ENCODE data around the gene AFP.

AFP gene

DNA sequence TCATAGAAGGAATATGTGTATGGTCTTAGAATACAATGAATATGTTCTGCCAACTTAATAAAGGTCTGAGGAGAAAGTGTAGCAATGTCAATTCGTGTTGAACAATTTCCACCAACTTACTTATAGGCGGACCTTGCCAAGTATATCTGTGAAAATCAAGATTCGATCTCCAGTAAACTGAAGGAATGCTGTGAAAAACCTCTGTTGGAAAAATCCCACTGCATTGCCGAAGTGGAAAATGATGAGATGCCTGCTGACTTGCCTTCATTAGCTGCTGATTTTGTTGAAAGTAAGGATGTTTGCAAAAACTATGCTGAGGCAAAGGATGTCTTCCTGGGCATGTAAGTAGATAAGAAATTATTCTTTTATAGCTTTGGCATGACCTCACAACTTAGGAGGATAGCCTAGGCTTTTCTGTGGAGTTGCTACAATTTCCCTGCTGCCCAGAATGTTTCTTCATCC, 22.7 kb upstream of the AFP start:
- TF ChIP-seq, protein P1, sequence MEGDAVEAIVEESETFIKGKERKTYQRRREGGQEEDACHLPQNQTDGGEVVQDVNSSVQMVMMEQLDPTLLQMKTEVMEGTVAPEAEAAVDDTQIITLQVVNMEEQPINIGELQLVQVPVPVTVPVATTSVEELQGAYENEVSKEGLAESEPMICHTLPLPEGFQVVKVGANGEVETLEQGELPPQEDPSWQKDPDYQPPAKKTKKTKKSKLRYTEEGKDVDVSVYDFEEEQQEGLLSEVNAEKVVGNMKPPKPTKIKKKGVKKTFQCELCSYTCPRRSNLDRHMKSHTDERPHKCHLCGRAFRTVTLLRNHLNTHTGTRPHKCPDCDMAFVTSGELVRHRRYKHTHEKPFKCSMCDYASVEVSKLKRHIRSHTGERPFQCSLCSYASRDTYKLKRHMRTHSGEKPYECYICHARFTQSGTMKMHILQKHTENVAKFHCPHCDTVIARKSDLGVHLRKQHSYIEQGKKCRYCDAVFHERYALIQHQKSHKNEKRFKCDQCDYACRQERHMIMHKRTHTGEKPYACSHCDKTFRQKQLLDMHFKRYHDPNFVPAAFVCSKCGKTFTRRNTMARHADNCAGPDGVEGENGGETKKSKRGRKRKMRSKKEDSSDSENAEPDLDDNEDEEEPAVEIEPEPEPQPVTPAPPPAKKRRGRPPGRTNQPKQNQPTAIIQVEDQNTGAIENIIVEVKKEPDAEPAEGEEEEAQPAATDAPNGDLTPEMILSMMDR (IDR thresholded peaks at IDR 0.05; ENCODE audit: insufficient read depth, low read depth, low read length, missing control alignments): no peak
- no peak for DNase-seq (ENCODE audit: low read depth)
- H3K4me3 ChIP-seq (ENCODE audit: low read depth, low read length): no peak overlapping the region

DNA sequence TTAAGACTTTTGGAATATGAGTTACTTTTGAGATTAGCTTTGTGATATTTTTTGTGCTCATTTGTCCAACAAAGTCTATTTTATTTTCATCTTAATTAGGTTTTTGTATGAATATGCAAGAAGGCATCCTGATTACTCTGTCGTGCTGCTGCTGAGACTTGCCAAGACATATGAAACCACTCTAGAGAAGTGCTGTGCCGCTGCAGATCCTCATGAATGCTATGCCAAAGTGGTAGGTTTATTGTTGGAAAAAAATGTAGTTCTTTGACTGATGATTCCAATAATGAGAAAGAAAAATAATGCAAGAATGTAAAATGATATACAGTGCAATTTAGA, 21.1 kb upstream of the AFP start:
- TF ChIP-seq, protein P1 (IDR thresholded peaks at IDR 0.05; ENCODE audit: insufficient read depth, low read depth, low read length, missing control alignments): no peak
- DNase-seq (ENCODE audit: low read depth): no peak
- no peak overlapping the region for H3K4me3 ChIP-seq (ENCODE audit: low read depth, low read length)

DNA sequence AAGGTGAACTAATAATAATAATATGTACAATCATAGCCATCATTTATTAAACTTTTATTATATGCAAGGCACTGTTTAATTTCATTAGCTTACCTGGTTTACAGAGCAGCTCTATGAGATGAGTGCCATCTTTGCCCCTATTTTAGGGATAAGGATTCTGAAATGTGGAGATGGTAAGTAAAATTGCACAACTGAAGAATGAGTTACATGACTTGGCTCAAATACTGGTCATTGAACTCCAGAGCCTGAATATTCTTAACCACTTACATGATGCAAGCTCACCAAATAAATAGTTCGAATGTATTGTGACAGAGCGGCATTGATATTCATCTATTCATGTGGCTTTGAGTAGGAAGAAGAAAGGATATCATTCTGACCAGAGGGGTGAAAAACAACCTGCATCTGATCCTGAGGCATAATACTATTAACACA, 20.2 kb upstream of the AFP start:
- H3K4me3 ChIP-seq (ENCODE audit: low read depth, low read length): no peak overlapping the region
- no peak for DNase-seq (ENCODE audit: low read depth)
- TF ChIP-seq, protein P1 (IDR thresholded peaks at IDR 0.05; ENCODE audit: insufficient read depth, low read depth, low read length, missing control alignments): no peak

DNA sequence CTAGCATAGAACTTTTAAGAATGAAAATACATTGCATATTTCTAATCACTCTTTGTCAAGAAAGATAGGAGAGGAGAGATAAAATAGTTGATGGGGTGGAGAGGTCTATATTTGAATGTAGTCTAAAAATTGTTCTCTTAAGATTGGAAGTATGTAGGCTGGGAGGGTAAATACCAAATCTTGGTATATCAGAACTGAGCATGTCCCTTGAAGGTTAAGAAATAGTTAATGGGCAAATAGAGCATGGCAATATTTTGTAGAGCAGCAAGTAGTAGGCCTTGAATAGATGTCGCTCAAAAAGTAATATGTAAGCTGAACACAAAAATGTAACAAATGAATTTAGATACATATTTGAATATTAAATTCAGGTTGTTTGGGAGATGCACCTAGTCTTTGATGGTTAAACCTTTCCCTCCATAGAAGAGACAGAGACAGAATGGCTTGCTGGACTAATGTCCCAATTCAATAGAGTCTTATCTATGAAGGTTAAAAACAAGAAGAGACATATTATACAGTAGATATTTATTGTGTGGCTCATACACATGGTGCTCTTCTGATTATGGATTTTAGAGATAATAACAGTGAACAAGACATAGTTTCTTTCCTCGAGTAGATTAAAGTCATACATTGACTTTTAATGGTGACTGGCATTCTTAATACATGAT, 19.5 kb upstream of the AFP start:
- TF ChIP-seq, protein P1 (IDR thresholded peaks at IDR 0.05; ENCODE audit: insufficient read depth, low read depth, low read length, missing control alignments): no peak

DNA sequence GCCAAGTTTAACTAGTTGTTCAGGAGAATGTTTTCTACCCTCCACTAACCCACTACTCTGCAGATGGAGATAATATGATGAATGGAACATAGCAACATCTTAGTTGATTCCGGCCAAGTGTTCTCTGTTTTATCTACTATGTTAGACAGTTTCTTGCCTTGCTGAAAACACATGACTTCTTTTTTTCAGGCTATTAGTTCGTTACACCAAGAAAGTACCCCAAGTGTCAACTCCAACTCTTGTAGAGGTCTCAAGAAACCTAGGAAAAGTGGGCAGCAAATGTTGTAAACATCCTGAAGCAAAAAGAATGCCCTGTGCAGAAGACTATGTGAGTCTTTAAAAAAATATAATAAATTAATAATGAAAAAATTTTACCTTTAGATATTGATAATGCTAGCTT, 18.7 kb upstream of the AFP start:
- TF ChIP-seq, protein P1 (IDR thresholded peaks at IDR 0.05; ENCODE audit: insufficient read depth, low read depth, low read length, missing control alignments): no peak
- no peak for DNase-seq (ENCODE audit: low read depth)
- H3K4me3 ChIP-seq (ENCODE audit: low read depth, low read length): no peak overlapping the region

More for the DNA sequence above, 19.5 kb upstream of the AFP start:
- no peak for DNase-seq (ENCODE audit: low read depth)
- no peak overlapping the region for H3K4me3 ChIP-seq (ENCODE audit: low read depth, low read length)

DNA sequence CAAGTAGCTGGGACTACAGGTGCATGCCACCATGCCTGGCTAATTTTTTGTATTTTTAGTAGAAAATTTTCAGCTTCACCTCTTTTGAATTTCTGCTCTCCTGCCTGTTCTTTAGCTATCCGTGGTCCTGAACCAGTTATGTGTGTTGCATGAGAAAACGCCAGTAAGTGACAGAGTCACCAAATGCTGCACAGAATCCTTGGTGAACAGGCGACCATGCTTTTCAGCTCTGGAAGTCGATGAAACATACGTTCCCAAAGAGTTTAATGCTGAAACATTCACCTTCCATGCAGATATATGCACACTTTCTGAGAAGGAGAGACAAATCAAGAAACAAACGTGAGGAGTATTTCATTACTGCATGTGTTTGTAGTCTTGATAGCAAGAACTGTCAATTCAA, 18.0 kb upstream of the AFP start:
- TF ChIP-seq, protein P1 (IDR thresholded peaks at IDR 0.05; ENCODE audit: insufficient read depth, low read depth, low read length, missing control alignments): no peak
- DNase-seq (ENCODE audit: low read depth): no peak
- no peak overlapping the region for H3K4me3 ChIP-seq (ENCODE audit: low read depth, low read length)

DNA sequence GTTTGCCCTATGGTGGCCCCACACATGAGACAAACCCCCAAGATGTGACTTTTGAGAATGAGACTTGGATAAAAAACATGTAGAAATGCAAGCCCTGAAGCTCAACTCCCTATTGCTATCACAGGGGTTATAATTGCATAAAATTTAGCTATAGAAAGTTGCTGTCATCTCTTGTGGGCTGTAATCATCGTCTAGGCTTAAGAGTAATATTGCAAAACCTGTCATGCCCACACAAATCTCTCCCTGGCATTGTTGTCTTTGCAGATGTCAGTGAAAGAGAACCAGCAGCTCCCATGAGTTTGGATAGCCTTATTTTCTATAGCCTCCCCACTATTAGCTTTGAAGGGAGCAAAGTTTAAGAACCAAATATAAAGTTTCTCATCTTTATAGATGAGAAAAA, 17.3 kb upstream of the AFP start:
- no peak overlapping the region for H3K4me3 ChIP-seq (ENCODE audit: low read depth, low read length)
- TF ChIP-seq, protein P1 (IDR thresholded peaks at IDR 0.05; ENCODE audit: insufficient read depth, low read depth, low read length, missing control alignments): no peak
- no peak for DNase-seq (ENCODE audit: low read depth)

All from GM12865 (cell line).